HEK293 (cell line): ENCODE measurements around the gene DDX55.

Experiments used
- CTCF ChIA-PET: fragments of 350-600 bp; formaldehyde crosslinking; extraction: SDS; loops from one replicate; lab custom pipeline; 2021; ENCODE audit warnings: antibody characterized with exemption; lab: Yijun Ruan, JAX
- POLR2A ChIA-PET: fragments of 300-600 bp; formaldehyde crosslinking; extraction: SDS; loops from one replicate; lab custom pipeline; 2020; ENCODE audit warnings: antibody characterized with exemption, inconsistent platforms; lab: Yijun Ruan, JAX
- H3K27ac ChIP-seq: fragments of 200-500 bp; sonication (Bioruptor generic); 2 replicates; pipeline ENCODE4 v1.5.1; 2014; ENCODE audit warnings: low read depth, low read length, control low read depth, inconsistent platforms; ENCODE audit errors: extremely low read depth
- H3K36me3 ChIP-seq, 2 experiments: fragments of 200-500 bp in 1 of 2; sonication (Bioruptor generic) in 1 of 2; 1 replicate in 1 of 2; 2 replicates in 1 of 2; pipeline ENCODE4 v1.5.1; 2014 to 2017; ENCODE audit warnings: inconsistent platforms in 2 of 2, low read length in 2 of 2; ENCODE audit not compliant: control insufficient read depth in 2 of 2, insufficient read depth in 1 of 2
- H3K4me1 ChIP-seq: fragments of 200-500 bp; sonication (Bioruptor generic); 2 replicates; pipeline ENCODE4 v1.5.1; 2014; ENCODE audit warnings: mild to moderate bottlenecking, low read length, inconsistent platforms; ENCODE audit not compliant: control insufficient read depth, insufficient read depth
- H3K4me3 ChIP-seq: 2 replicates; pipeline ENCODE4 v1.5.1; 2011; ENCODE audit warnings: low read depth, mild to moderate bottlenecking, control low read depth, low read length, moderate library complexity
- H3K9me3 ChIP-seq: fragments of 200-500 bp; sonication (Bioruptor generic); 2 replicates; pipeline ENCODE4 v1.5.1; 2014; ENCODE audit warnings: low read depth, low read length, inconsistent platforms; ENCODE audit not compliant: control insufficient read depth, insufficient read depth
- EGR2 ChIP-seq: fragments of 450-650 bp; formaldehyde crosslinking; IDR thresholded peaks from 2 replicates; pipeline ENCODE4 v1.5.1; 2016; ENCODE audit warnings: low read depth, missing biosample characterization, missing genetic modification characterization
- RBAK ChIP-seq: fragments of 450-650 bp; formaldehyde crosslinking; IDR thresholded peaks from 2 replicates; pipeline ENCODE4 v1.5.1; 2016; ENCODE audit warnings: missing biosample characterization, missing genetic modification characterization
- REPIN1 ChIP-seq: fragments of 450-650 bp; formaldehyde crosslinking; IDR thresholded peaks from 2 replicates; pipeline ENCODE4 v1.5.1; 2017; ENCODE audit warnings: missing biosample characterization, missing genetic modification characterization, low read depth
- ZNF112 ChIP-seq: fragments of 450-650 bp; formaldehyde crosslinking; IDR thresholded peaks from 2 replicates; pipeline ENCODE4 v1.5.0; 2017; ENCODE audit warnings: missing biosample characterization, missing genetic modification characterization
- ZNF114 ChIP-seq: fragments of 450-650 bp; formaldehyde crosslinking; IDR thresholded peaks from 2 replicates; pipeline ENCODE4 v1.5.0; 2017; ENCODE audit warnings: missing biosample characterization, missing genetic modification characterization
- ZNF146 ChIP-seq: fragments of 450-650 bp; formaldehyde crosslinking; IDR thresholded peaks from 2 replicates; pipeline ENCODE4 v1.5.1; 2016; ENCODE audit warnings: missing biosample characterization, missing genetic modification characterization
- ZNF266 ChIP-seq: fragments of 450-650 bp; formaldehyde crosslinking; IDR thresholded peaks from 2 replicates; pipeline ENCODE4 v1.5.1; 2016; ENCODE audit warnings: missing biosample characterization, missing genetic modification characterization, low read depth
- ZNF292 ChIP-seq: fragments of 450-650 bp; formaldehyde crosslinking; IDR thresholded peaks from 2 replicates; pipeline ENCODE4 v1.5.1; 2016; ENCODE audit warnings: low read depth, missing biosample characterization, missing genetic modification characterization, borderline replicate concordance
- ZNF311 ChIP-seq: fragments of 450-650 bp; formaldehyde crosslinking; IDR thresholded peaks from 2 replicates; pipeline ENCODE4 v1.5.1; 2017; ENCODE audit warnings: missing biosample characterization, missing genetic modification characterization, borderline replicate concordance
- ZNF433 ChIP-seq: fragments of 450-650 bp; formaldehyde crosslinking; IDR thresholded peaks from 2 replicates; pipeline ENCODE4 v1.5.1; 2016; ENCODE audit warnings: missing biosample characterization, missing genetic modification characterization, low read depth
- ZNF521 ChIP-seq: fragments of 450-650 bp; formaldehyde crosslinking; IDR thresholded peaks from 2 replicates; pipeline ENCODE4 v1.5.1; 2017; ENCODE audit warnings: missing biosample characterization, mild to moderate bottlenecking, missing genetic modification characterization
- ZNF610 ChIP-seq: fragments of 450-650 bp; formaldehyde crosslinking; IDR thresholded peaks from 2 replicates; pipeline ENCODE4 v1.5.1; 2016; ENCODE audit warnings: missing biosample characterization, missing genetic modification characterization, borderline replicate concordance
- ZNF626 ChIP-seq: fragments of 450-650 bp; sonication (Bioruptor Pico); formaldehyde crosslinking; IDR thresholded peaks from 2 replicates; pipeline ENCODE4 v1.5.1; 2018; ENCODE audit warnings: missing biosample characterization, missing genetic modification characterization, inconsistent platforms
- ZNF660 ChIP-seq: fragments of 450-650 bp; IDR thresholded peaks from 2 replicates; pipeline ENCODE4 v1.5.1; 2018; ENCODE audit warnings: missing biosample characterization, mild to moderate bottlenecking, missing genetic modification characterization
- ZNF677 ChIP-seq: fragments of 450-650 bp; IDR thresholded peaks from 2 replicates; pipeline ENCODE4 v1.5.0; 2018; ENCODE audit warnings: missing biosample characterization, mild to moderate bottlenecking, missing genetic modification characterization, moderate library complexity
- ZNF747 ChIP-seq: fragments of 450-650 bp; formaldehyde crosslinking; IDR thresholded peaks from 2 replicates; pipeline ENCODE4 v1.5.1; 2016; ENCODE audit warnings: missing biosample characterization, missing genetic modification characterization
- ZNF76 ChIP-seq: fragments of 450-650 bp; formaldehyde crosslinking; IDR thresholded peaks from 2 replicates; pipeline ENCODE4; 2016; ENCODE audit warnings: low read depth, missing biosample characterization, missing genetic modification characterization, borderline replicate concordance
- ZNF768 ChIP-seq: fragments of 450-650 bp; formaldehyde crosslinking; IDR thresholded peaks from 2 replicates; pipeline ENCODE4 v1.5.1; 2018; ENCODE audit warnings: missing biosample characterization, mild to moderate bottlenecking, missing genetic modification characterization
- ZSCAN23 ChIP-seq: fragments of 450-650 bp; formaldehyde crosslinking; IDR thresholded peaks from 2 replicates; pipeline ENCODE4 v1.5.1; 2016; ENCODE audit warnings: missing biosample characterization, missing genetic modification characterization
- ZSCAN30 ChIP-seq: fragments of 450-650 bp; IDR thresholded peaks from 2 replicates; pipeline ENCODE4 v1.5.1; 2018; ENCODE audit warnings: missing biosample characterization, mild to moderate bottlenecking, missing genetic modification characterization, moderate library complexity
- TF ChIP-seq, protein P1 (sequence below): fragments of 450-650 bp; formaldehyde crosslinking; conservative IDR thresholded peaks from 2 replicates; pipeline ENCODE4 v1.5.1; 2016; ENCODE audit warnings: low read depth, missing biosample characterization, missing genetic modification characterization
- TF ChIP-seq, protein P2 (sequence below): fragments of 450-650 bp; formaldehyde crosslinking; IDR thresholded peaks from 2 replicates; pipeline ENCODE4 v1.5.1; 2016; ENCODE audit warnings: missing biosample characterization, missing genetic modification characterization
- TF ChIP-seq, protein P3 (sequence below): fragments of 450-650 bp; formaldehyde crosslinking; IDR thresholded peaks from 2 replicates; pipeline ENCODE4 v1.5.1; 2017; ENCODE audit warnings: missing biosample characterization, missing genetic modification characterization
- TF ChIP-seq, protein P4 (sequence below): fragments of 450-650 bp; formaldehyde crosslinking; IDR thresholded peaks from 2 replicates; pipeline ENCODE4 v1.5.0; 2017; ENCODE audit warnings: missing biosample characterization, missing genetic modification characterization, borderline replicate concordance

DDX55 gene

DNA sequence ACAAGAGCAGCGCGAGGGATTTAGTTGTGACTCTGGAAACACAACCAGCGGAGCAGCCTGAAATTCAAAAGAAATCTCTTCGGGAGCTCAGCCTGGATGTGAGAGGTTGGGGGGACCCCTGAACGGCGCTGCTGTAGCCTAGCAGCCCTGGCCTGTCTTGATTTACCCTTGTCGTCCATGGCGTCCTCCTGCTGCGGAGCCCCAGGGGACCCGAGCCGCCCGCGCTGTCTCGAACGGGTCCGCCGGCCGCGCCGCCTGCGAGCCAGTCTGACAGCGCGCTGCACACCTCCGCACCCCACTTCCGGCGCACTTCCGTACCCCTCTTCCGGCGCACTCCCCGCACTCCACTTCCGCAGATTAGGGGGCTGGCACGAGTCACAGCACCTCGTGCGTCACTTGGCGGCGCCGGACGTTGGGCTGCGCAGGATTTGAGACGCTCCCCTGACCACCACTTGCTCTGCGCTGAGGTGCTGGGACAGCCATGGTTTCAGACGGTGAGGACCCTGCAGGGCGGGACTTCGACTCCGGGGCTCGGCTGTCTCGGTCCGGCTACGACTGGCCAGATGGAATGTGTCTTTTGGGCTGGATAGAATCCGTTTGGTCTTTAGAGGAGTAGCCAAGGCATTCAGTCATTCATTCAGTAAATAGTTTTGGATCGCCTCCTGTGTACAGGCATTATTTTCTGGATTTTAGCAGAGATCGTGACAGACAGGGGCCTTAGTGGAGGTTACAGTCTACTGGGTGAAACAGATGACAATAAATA lies 31.7 kb downstream of the DDX55 start, which contains the start of the genes EIF2B1 and GTF2H3:
TSS of gene EIF2B1 (minus strand) at position 308 of the 763 bp plus-strand sequence. CDS start at position 179, 129 bp downstream.
TSS of gene GTF2H3 (plus strand) at position 451 of the 763 bp plus-strand sequence. CDS start at position 482, 31 bp downstream.
- Histone ChIP-seq H3K27ac (peak within 1 kb of the TSS; percentile 89), H3K9me3 (no peaks in the 10 kb centered on the region), H3K4me3 (peak within 1 kb of the TSS; percentile 71), H3K4me1 (0 out of 2 replicates have a peak, but pooled peaks cover 5% of the 10 kb centered on the region), H3K36me3 (peaks cover 24% of the 10 kb centered on the region in 2 experiments)
- ChIA-PET POLR2A (interaction anchor here (0.6 to 1.2 kb wide), 3 partner anchors 10 to 293 kb away, joined by 4 to 6 read pairs (median 5); partner anchors contain the start of gene ATP6V0A2), CTCF (no interaction called here)
- TF ChIP-seq ZNF76 (tag by site-specific recombination) (peak; percentile 77), ZNF626 (tag by site-specific recombination) (no peak), ZNF311 (tag by site-specific recombination) (no peak), ZNF677 (no peak), RBAK (tag by site-specific recombination) (no peak), ZNF266 (tag by site-specific recombination) (no peak), ZNF292 (no peak), EGR2 (tag by site-specific recombination) (peak; percentile 72), REPIN1 (tag by site-specific recombination) (no peak), ZNF433 (no peak), ZNF747 (tag by site-specific recombination) (no peak), ZNF146 (tag by site-specific recombination) (peak; percentile 5; the same call in 1 of the 2 replicates), ZNF768 (tag by site-specific recombination) (no peak), ZNF610 (peak; percentile 47; the same call in 1 of the 2 replicates), ZNF521 (tag by site-specific recombination) (no peak), ZNF112 (tag by site-specific recombination) (no peak), ZNF114 (tag by site-specific recombination) (no peak), ZNF660 (peak; percentile 35; the same call in 1 of the 2 replicates), ZSCAN30 (tag by site-specific recombination) (0 out of 2 replicates have a peak, but pooled peaks have one; percentile 19), ZSCAN23 (tag by site-specific recombination) (peak; percentile 72; the same call in 1 of the 2 replicates)
- TF ChIP-seq, protein P1, sequence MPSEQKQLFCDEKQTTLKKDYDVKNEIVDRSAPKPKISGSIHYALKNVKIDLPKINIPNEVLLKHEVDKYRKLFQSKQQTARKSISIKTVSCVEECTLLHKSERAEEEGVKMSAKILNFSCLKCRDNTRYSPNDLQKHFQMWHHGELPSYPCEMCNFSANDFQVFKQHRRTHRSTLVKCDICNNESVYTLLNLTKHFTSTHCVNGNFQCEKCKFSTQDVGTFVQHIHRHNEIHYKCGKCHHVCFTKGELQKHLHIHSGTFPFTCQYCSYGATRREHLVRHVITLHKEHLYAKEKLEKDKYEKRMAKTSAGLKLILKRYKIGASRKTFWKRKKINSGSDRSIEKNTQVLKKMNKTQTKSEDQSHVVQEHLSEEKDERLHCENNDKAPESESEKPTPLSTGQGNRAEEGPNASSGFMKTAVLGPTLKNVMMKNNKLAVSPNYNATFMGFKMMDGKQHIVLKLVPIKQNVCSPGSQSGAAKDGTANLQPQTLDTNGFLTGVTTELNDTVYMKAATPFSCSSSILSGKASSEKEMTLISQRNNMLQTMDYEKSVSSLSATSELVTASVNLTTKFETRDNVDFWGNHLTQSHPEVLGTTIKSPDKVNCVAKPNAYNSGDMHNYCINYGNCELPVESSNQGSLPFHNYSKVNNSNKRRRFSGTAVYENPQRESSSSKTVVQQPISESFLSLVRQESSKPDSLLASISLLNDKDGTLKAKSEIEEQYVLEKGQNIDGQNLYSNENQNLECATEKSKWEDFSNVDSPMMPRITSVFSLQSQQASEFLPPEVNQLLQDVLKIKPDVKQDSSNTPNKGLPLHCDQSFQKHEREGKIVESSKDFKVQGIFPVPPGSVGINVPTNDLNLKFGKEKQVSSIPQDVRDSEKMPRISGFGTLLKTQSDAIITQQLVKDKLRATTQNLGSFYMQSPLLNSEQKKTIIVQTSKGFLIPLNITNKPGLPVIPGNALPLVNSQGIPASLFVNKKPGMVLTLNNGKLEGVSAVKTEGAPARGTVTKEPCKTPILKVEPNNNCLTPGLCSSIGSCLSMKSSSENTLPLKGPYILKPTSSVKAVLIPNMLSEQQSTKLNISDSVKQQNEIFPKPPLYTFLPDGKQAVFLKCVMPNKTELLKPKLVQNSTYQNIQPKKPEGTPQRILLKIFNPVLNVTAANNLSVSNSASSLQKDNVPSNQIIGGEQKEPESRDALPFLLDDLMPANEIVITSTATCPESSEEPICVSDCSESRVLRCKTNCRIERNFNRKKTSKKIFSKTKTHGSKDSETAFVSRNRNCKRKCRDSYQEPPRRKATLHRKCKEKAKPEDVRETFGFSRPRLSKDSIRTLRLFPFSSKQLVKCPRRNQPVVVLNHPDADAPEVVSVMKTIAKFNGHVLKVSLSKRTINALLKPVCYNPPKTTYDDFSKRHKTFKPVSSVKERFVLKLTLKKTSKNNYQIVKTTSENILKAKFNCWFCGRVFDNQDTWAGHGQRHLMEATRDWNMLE (tag by site-specific recombination): peak; percentile 92
- TF ChIP-seq, protein P2, sequence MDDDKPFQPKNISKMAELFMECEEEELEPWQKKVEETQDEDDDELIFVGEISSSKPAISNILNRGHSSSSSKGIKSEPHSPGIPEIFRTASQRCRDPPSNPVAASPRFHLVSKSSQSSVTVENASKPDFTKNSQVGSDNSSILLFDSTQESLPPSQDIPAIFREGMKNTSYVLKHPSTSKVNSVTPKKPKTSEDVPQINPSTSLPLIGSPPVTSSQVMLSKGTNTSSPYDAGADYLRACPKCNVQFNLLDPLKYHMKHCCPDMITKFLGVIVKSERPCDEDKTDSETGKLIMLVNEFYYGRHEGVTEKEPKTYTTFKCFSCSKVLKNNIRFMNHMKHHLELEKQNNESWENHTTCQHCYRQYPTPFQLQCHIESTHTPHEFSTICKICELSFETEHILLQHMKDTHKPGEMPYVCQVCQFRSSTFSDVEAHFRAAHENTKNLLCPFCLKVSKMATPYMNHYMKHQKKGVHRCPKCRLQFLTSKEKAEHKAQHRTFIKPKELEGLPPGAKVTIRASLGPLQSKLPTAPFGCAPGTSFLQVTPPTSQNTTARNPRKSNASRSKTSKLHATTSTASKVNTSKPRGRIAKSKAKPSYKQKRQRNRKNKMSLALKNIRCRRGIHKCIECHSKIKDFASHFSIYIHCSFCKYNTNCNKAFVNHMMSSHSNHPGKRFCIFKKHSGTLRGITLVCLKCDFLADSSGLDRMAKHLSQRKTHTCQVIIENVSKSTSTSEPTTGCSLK (tag by site-specific recombination): no peak
- TF ChIP-seq, protein P3, sequence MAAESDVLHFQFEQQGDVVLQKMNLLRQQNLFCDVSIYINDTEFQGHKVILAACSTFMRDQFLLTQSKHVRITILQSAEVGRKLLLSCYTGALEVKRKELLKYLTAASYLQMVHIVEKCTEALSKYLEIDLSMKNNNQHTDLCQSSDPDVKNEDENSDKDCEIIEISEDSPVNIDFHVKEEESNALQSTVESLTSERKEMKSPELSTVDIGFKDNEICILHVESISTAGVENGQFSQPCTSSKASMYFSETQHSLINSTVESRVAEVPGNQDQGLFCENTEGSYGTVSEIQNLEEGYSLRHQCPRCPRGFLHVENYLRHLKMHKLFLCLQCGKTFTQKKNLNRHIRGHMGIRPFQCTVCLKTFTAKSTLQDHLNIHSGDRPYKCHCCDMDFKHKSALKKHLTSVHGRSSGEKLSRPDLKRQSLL (tag by site-specific recombination): no peak
- TF ChIP-seq, protein P4, sequence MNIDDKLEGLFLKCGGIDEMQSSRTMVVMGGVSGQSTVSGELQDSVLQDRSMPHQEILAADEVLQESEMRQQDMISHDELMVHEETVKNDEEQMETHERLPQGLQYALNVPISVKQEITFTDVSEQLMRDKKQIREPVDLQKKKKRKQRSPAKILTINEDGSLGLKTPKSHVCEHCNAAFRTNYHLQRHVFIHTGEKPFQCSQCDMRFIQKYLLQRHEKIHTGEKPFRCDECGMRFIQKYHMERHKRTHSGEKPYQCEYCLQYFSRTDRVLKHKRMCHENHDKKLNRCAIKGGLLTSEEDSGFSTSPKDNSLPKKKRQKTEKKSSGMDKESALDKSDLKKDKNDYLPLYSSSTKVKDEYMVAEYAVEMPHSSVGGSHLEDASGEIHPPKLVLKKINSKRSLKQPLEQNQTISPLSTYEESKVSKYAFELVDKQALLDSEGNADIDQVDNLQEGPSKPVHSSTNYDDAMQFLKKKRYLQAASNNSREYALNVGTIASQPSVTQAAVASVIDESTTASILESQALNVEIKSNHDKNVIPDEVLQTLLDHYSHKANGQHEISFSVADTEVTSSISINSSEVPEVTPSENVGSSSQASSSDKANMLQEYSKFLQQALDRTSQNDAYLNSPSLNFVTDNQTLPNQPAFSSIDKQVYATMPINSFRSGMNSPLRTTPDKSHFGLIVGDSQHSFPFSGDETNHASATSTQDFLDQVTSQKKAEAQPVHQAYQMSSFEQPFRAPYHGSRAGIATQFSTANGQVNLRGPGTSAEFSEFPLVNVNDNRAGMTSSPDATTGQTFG (tag by site-specific recombination): no peak
